IPS-NIHi7 (cell line): ENCODE measurements around the gene BTBD7.

Experiments
- DNase-seq: peaks from one replicate; pipeline ENCODE4 v3.0.0; 2012; ENCODE audit warnings: mixed read lengths; ENCODE audit errors: extremely low spot score

The BTBD7 gene

GRCh38 chr14:93304771-93305170, 28.1 kb downstream of the BTBD7 start:
- DNase-seq: no peak

DNA sequence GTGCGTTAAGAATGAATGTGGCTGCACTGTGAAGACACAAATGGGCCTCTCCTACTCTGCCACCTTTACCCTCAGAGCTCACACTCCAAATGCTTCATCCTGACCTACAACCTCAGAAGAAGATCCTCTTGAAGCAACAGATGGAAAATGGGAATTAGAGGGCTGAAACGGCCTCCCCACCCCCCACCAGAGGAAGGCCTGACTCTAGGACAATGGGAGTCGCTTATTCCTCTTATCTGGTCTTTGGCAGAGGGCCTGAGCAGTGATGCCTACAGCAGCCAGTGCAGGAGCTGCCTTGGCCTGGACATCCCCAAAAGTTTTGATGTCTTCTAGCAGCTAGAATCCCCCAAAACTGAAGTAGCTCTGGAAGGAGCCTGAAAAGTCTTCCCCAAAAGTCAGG, 29.2 kb downstream of the BTBD7 start:
- DNase-seq: no peak

GRCh38 chr14:93302688-93303581, 29.9 kb downstream of the BTBD7 start:
- no peak for DNase-seq

DNA sequence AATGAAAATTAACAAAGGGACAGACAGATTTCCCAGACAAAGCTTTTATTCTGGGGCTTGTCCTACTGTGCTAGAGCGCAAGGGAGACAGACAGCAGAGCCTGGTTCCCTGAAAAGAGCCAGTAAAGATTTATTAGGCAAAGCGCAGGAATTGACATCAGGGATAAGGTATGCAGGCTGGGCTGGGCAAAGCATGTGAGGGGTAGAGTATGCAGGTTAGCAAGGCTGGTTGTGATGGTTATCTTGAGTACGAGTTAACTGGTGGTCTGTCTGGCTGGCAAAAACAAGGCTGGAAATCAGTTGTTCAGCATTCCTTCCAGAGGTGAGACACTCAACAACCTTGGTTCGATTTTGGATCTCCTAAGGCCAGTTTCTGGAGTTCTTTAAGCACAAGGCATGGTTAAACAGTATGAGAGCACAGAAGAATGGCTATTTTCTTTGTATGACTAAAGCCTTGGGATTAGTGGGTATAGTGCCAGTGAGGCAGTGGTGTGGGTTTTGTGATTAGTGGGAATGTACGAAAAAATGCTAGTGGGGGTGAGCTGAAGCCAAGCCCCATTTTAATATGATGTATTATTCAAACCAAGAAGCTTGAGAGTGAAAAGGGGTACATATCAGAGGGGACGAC, 30.9 kb downstream of the BTBD7 start:
- no peak for DNase-seq

GRCh38 chr14:93299866-93300265, 33.0 kb downstream of the BTBD7 start:
- DNase-seq: no peak

GRCh38 chr14:93299416-93299815, 33.4 kb downstream of the BTBD7 start:
- no peak for DNase-seq

GRCh38 chr14:93295541-93296220, 37.2 kb downstream of the BTBD7 start:
- DNase-seq: no peak

DNA sequence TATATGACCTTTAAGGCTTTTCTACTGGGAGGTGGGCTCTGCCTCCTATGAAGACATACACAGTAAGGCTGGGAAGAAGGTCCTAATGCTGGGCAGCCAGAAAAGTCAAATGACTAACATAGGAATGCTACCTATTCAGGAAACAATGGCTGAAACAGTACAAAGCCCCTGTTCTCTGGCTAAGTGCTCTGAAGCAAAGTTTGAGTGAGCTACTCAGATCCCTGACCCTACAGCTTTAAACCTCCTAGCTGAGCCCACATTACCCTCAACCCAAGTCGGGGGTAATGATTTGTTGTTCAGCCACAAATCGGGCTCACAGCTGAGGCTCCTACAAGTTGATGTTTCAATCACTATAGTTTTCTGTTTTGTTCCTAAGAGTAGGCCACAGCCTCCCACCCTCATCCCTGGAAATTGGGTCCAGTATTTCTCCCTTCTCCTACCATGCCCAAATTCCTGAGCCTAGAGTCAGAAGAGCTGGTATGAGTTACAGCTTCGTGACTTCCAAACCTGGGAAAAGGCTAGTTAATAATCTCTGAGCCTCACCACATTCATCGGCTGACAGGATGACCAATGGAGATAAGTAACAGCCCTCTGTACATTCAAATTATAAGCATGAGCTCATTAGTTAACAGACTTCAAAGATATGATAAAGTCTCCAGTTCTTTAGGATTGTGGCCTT, 46.5 kb downstream of the BTBD7 start:
- DNase-seq: no peak

DNA sequence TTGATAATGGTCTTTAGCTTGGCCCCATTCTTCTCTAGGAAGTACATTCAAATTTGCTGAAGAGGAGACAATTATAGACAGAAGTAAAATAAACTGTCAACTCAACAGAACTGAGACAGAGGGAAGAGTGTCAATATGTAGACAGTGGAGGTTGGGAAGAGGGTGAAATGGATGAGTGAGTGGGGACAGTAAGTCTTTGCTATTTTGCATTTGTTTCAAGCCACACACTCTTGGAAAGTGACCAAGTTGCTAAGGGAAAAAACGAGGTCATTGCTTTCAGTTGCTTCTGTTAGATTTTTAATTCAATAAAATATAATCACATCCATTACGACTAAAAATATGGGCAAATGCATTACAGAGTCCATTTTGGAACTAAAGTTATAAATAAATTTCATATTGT, 47.8 kb downstream of the BTBD7 start:
- DNase-seq: no peak

GRCh38 chr14:93281937-93282336, 50.9 kb downstream of the BTBD7 start:
- no peak for DNase-seq

DNA sequence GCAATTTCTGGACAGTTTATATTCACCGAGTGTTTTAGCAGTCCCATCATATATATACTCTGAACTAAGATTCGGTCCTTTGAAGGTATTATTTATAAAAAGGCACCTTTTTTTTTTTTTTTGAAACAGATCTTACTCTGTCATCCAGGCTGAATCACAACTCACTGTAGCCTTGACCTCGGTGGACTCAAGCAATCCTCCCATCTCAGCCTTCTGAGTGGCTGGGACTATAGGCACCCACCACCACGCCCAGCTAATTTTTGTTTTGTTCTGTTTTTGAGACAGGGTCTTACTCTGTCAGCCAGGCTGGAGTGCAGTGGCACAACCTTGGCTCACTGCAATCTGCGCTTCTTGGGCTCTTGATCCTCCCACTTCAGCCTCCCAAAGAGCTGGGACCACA, 52.1 kb downstream of the BTBD7 start:
- no peak for DNase-seq

DNA sequence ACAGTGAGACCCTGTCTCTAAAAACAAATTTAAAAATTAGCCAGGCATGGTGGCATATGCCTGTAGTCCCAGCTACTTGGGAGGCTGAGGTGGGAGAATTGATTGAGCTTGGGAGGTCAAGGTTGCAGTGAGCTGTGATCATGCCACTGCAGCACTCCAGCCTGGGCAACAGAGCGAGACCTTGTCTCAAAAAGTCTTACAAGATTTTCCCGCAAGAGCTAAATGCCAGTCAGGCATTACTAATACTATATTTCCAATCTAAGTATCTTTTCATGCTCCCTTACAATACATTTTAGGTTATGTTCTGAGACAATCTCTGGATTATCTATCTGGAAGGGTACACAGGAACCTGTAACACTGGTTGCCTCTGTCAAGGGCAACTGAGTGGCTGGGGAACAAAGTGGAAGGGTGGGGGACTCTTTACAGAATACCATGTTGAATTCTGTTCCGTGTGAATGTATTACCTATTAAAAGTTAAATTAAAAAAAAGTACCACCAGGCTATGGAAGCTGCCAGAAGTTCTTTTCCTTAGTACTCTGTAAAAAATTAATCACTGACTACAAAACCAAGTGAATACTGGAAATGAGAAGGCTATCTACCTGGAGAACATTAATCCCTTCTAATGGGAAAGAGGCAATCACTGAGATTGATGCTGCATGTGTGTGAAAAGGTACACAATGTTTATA, 56.7 kb downstream of the BTBD7 start:
- DNase-seq: no peak

DNA sequence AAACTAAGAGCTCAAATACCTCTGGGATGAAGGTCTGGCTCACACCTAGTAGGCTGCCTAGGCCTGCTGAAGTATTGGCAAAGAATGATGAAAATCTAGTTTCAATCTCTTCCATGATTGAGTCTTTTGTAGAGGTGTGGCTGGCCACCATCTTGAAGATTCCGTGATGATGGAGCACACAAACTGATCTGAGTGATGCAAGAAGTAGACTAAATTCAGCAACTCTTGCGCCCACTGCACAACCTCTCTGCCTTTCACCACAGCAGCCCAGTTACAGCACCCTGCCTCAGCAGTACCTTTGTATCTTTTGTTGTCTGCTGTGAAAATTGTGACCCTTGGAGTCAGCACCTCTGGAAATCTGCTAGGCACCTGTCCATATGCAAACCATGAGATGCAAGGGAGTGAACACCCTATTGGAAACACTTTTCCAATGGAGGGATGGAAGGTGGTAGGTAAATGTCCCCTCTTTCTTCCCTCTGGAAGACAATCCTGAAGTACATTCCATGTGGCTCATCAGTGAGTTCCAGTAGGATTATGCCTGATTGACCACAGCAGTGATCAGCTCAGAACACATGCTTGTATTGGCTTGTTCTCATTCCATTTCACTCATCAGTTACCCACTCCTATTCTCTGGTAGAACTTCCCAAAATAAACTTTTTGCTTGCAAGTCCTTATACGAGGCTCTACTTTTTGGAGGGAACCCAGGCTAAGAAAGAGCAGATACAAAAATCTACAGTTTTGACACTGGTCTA, 58.6 kb downstream of the BTBD7 start:
- DNase-seq: no peak

DNA sequence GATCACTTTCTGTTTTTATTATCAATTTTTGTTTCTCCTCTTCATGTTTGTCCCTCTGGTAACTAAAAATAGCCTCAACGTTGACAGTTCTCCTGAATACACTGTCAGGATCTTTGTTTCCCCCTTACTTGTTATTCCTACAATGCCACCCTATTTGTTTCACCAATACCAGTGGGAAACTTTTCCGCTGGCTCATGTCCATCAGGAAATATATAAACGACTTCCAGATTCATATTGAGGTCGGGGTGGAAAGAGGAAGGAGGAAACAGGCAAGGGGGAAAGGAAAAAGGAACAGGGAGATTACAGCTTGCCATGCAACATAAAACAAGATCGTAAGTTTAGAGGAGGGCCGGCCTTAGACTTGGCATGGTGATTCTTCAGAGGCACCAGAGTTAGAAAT, 61.7 kb downstream of the BTBD7 start:
- no peak for DNase-seq

DNA sequence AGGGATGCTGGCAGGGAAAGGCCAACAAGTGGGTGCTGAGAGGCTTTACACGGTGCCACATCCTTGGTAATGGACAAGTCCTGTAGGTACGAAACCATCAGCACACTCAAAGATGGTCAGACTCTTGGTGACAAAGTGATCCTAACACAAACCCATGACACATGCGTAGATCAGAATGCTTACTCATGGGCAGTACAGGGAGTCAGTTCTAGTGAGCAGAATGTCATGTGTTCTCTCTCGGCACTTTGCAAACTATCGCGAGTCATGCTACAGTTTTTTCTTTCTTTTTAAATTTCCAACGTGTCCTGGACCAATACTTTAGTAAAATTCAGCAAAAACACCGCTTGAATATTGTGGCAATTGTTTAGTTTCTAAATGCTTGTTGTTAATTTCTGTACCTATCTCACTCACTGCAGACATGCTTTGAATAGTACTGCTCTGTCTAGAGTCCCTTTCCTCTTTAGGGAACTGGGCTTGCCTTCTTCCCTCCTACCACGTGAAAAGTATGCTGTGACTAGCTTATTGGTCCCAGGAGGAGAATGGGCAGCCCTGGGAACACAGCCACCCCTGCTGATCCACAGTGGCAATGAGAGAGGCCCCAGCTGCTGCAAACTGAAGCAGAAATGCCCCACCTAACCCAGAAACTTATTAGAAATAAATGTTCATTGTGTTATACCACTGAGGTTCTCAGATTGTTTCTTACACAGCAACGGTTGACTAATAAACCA, 63.3 kb downstream of the BTBD7 start:
- DNase-seq: peak; percentile 16

- no peak for DNase-seq
Observed at GRCh38 chr14:93268406-93268805, 64.4 kb downstream of the BTBD7 start.

GRCh38 chr14:93267149-93267711, 65.6 kb downstream of the BTBD7 start:
- DNase-seq: no peak

- DNase-seq: no peak
Observed at GRCh38 chr14:93266127-93266526, 66.7 kb downstream of the BTBD7 start.

- no peak for DNase-seq
Observed at GRCh38 chr14:93263416-93263815, 69.4 kb downstream of the BTBD7 start.

DNA sequence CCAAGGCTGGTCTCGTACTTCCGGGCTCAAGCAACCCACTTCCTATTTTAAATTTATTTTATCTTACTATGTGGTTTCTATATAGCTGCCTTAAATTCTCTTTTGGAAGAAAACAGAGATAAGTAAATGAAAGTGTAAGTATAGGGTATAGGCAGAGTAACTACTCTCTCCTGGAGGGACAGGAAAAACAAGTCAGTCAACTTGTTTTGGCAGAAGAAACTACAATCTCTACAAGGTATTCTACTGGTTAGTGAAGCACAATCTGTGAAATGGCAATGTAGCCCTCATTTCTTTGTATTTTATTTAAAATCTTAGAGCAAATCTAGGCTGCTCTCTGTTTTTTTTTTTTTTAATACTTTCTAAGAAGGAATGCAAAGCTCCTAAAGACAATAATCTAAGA, 70.4 kb downstream of the BTBD7 start:
- no peak for DNase-seq
